Measurements from ENCODE around the gene UFSP2.

Gene UFSP2

DNA sequence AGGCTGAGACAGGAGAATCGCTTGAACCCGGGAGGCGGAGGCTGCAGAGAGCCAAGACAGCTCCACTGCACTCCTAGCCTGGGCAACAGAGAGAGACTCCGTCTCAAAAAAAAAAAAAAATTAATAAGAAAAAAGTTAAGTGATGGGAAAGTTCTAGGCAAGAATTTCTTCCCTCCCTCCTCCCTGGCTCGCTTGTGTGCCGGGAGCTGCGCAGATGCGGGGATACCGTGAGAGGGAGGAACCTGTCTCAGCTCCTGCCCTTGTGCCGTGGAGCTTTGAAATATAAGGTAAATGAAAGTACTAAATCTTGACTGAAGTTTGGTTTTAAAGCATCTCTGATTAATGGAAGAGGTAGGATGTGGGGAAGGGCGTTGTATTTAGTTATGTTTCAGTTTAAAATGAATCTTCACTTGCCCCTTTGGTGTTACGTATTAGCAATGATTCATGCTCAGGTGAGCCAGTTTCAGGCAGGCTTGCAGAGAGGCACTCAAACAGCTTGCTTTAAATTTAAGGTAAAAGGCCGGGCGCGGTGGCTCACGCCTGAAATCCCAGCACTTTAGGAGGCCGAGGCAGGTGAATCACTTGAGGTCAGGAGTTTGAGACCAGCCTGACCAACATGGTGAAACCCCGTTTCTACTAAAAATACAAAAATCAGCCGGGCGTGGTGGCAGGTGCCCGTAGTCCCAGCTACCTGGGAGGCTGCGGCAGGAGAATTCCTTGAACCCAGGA is 1.4 kb upstream of the UFSP2 start:
- no peak for DNase-seq (ENCODE audit: low read depth)

GRCh38 chr4:185424905-185425646 is 688 bp downstream of the UFSP2 start:
- no peak for DNase-seq (ENCODE audit: low read depth)

DNA sequence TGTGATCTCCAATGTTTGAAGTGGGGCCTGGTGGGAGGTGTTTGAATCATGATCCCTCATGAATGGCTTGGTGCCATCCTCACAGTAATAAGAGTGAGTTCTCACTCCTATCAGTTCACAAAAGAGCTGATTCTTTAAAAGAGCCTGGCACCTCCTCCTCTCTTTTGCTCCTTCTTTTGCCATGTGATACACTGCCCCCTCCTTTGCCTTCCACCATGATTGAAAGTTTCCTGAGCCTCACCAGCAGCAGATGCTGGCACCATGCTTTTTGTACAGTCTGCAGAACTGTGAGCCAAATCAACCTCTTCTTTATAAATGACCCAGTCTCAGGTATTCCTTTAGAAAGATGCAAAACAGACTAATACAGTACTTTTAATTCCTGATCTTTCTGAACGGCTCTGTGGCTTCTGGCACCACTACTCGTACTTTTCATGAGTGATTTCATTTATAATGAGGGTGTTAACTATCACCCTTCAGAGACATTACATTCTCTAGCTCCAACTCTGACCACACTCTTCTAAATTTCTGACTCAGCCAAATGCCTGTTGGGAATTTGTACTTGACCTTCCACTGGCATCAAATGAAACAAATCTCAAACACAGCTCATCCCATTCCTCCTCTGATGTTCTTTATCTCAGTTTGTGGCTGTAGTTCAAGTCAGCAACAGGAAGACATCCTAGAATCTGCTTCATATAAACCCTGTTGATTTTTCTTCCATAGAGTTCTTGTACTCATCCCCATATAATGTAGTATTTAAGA is 4.2 kb downstream of the UFSP2 start:
- no peak for DNase-seq (ENCODE audit: low read depth)

GRCh38 chr4:185416955-185417354 is 8.8 kb downstream of the UFSP2 start:
- no peak for DNase-seq (ENCODE audit: low read depth)

DNA sequence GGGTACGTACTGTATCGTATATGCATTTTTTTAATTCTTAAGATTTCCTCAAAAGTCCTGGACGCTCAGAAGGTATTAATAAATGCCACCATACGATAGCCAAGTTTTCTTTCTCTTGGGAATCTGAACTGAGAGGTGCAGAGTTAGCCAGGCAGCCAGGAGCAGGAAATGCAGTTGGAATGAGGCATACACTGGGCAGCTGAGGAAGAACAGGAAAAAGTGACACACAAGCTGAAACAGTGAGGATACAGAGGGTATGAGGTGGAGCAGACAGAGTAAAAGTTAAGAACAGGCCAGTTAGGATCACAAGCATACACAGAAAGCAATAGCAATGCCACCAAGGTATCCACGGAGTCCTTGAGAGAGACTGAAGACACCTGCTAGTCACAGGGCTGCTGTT is 13.4 kb downstream of the UFSP2 start:
- no peak for DNase-seq (ENCODE audit: low read depth)

DNA sequence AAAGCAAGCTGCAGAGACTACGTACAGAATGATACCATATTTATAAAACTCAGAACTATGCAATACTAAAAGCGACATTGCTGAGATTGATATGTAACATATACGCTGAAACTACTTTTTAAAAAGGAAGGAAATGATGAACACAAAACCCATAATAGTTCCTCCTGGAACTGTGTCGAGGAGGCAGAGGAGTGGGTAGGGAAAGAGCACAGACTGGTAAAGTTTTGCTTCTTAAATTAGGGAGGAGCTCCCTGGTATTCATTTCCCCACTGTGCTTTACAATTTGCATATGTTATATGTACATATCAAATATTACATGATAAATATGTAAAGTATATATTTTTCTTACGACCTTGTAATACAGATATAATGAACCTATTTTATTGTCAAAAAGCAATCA is 13.9 kb downstream of the UFSP2 start:
- no peak for DNase-seq (ENCODE audit: low read depth)

- no peak for DNase-seq (ENCODE audit: low read depth)
Observed at GRCh38 chr4:185408432-185408831, 17.3 kb downstream of the UFSP2 start.

- DNase-seq (ENCODE audit: low read depth), result no peak
Observed at GRCh38 chr4:185405296-185405999, 20.3 kb downstream of the UFSP2 start.

- DNase-seq (ENCODE audit: low read depth), result no peak
Observed at GRCh38 chr4:185404031-185404430, 21.7 kb downstream of the UFSP2 start.

DNA sequence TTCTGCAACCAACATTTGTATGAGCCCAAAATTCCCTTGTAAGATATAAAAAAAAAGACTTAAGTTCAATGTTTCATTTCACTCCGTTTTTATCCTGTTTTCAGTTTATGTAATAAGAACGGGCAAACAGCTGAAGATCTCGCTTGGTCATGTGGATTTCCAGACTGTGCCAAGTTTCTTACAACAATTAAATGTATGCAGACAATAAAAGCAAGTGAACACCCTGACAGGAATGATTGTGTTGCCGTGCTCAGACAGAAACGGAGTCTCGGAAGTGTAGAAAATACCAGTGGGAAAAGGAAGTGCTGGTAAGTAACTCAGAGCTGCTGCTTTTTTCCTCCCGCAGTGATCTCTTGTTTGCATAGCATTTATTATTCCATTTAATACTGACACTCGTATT is 26.3 kb downstream of the UFSP2 start:
- DNase-seq (ENCODE audit: low read depth), result no peak

- no peak for DNase-seq (ENCODE audit: low read depth)
Observed at GRCh38 chr4:185398618-185399017, 27.1 kb downstream of the UFSP2 start.

DNA sequence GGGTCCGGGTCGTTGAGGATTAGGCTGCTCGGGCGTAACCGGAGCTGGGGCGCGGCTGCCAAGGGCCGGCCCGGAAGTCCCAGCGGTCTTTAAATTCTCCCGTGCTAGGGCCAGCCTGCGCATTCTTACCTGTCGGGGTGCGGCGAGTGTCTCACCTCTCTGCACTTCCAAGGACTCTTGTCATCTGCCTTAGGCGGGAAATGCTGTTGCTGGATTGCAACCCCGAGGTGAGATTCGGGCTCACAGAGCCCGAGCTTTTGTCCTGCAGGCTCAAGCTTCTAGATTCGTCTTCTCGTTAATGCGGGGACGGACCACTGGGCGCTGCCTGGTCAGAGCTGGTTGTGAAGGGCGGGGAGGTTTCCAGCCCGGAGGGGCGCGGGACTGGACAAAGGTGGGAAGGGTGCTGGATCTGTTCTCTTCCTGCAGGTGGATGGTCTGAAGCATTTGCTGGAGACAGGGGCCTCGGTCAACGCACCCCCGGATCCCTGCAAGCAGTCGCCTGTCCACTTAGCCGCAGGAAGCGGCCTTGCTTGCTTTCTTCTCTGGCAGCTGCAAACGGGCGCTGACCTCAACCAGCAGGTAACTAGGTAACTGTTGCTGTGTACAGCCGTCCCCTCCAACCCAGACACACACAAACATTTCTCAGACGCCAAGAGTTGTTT is 28.9 kb downstream of the UFSP2 start, which contains the start of gene ANKRD37:
Gene ANKRD37 (plus strand): TSS at position 118 of the 662 bp plus-strand sequence. CDS start 83 bp downstream, at position 201.
- DNase-seq (ENCODE audit: low read depth), result no peak

GRCh38 chr4:185395956-185396723 is 29.6 kb downstream of the UFSP2 start:
- peak; percentile 95 for DNase-seq (ENCODE audit: low read depth)

GRCh38 chr4:185395238-185395955 is 30.4 kb downstream of the UFSP2 start, which contains the start of gene LRP2BP:
LRP2BP (minus strand) TSS chr4:185395924; CDS start chr4:185378186, 17,738 bp downstream.
- DNase-seq (ENCODE audit: low read depth), result no peak

- no peak for DNase-seq (ENCODE audit: low read depth)
Observed at GRCh38 chr4:185394568-185395237, 31.1 kb downstream of the UFSP2 start.

GRCh38 chr4:185392156-185392555 is 33.6 kb downstream of the UFSP2 start:
- no peak for DNase-seq (ENCODE audit: low read depth)

- no peak for DNase-seq (ENCODE audit: low read depth)
Observed at GRCh38 chr4:185390941-185391340, 34.8 kb downstream of the UFSP2 start.

DNA sequence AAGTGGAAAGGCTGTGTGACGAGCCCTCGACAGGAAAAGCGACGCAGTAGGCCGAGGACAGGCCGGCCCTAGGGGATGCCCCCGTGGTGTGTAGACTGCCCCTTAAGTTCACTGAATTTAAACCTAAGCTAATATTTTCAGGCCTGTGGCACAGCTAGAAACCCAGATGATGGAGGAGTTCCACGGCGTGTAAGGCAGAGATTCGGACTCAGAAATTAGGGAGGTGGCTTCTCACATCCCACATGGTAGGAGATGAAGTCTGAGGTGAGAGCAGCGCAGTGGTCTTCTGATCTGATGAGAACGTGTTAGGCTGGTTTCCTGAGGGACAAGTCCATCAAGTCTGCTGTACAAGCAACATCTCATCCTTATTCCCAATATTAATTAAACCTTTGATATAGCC is 37.8 kb downstream of the UFSP2 start:
- DNase-seq (ENCODE audit: low read depth), result no peak

- DNase-seq (ENCODE audit: low read depth), result no peak
Observed at GRCh38 chr4:185384930-185385331, 40.8 kb downstream of the UFSP2 start.
